ENCODE results near the gene SAMD4B. TPM values are rescaled to one million over a fixed set of nuclear protein-coding genes. Genes with fewer than 3 reads are reported as not detected.
"Not testable (repeated sequence)": the region's sequence is repeated elsewhere in the genome, so short reads cannot be mapped to it uniquely, and the experiment has no call there.

Gene SAMD4B
- total RNA-seq, 1 experiment from 2014 or later, result 129 TPM

- no peak for DNase-seq (ENCODE audit: low read depth)
Measured at GRCh38 chr19:39310558-39311311, 31.5 kb upstream of the SAMD4B start.

- no peak for DNase-seq (ENCODE audit: low read depth)
Measured at GRCh38 chr19:39314016-39314728, 28.0 kb upstream of the SAMD4B start.

GRCh38 chr19:39315933-39316332, 26.3 kb upstream of the SAMD4B start:
- DNase-seq (ENCODE audit: low read depth), result no peak

GRCh38 chr19:39316627-39317321, 25.4 kb upstream of the SAMD4B start:
- no peak for DNase-seq (ENCODE audit: low read depth)

- DNase-seq (ENCODE audit: low read depth), result no peak
Measured at GRCh38 chr19:39317476-39317875, 24.7 kb upstream of the SAMD4B start.

- DNase-seq (ENCODE audit: low read depth), result no peak
Measured at GRCh38 chr19:39318071-39318470, 24.1 kb upstream of the SAMD4B start.

GRCh38 chr19:39318690-39319089, 23.5 kb upstream of the SAMD4B start:
- no peak for DNase-seq (ENCODE audit: low read depth)

GRCh38 chr19:39319098-39319891, 22.9 kb upstream of the SAMD4B start:
- DNase-seq (ENCODE audit: low read depth), result no peak

- DNase-seq (ENCODE audit: low read depth), result no peak
Measured at GRCh38 chr19:39319892-39320248, 22.4 kb upstream of the SAMD4B start.

- no peak for DNase-seq (ENCODE audit: low read depth)
Measured at GRCh38 chr19:39321117-39321831, 20.9 kb upstream of the SAMD4B start.

- no peak for DNase-seq (ENCODE audit: low read depth)
Measured at GRCh38 chr19:39321832-39322176, 20.4 kb upstream of the SAMD4B start.

- no peak for DNase-seq (ENCODE audit: low read depth)
Measured at GRCh38 chr19:39324242-39324842, 17.9 kb upstream of the SAMD4B start.

- peak; percentile 74 for DNase-seq (ENCODE audit: low read depth)
Measured at GRCh38 chr19:39325778-39326665, 16.2 kb upstream of the SAMD4B start.

- DNase-seq (ENCODE audit: low read depth), result no peak
Measured at GRCh38 chr19:39327363-39328045, 14.7 kb upstream of the SAMD4B start.

- peak; percentile 55 for DNase-seq (ENCODE audit: low read depth)
Measured at GRCh38 chr19:39328046-39328705, 14.0 kb upstream of the SAMD4B start.

GRCh38 chr19:39329948-39330347, 12.3 kb upstream of the SAMD4B start:
- DNase-seq (ENCODE audit: low read depth), result no peak

- DNase-seq (ENCODE audit: low read depth), result no peak
Measured at GRCh38 chr19:39332293-39332692, 9.9 kb upstream of the SAMD4B start.

- not testable (repeated sequence) for DNase-seq (ENCODE audit: low read depth)
Measured at GRCh38 chr19:39332738-39333137, 9.5 kb upstream of the SAMD4B start.
